ENCODE results near the gene PLEKHB2. TPM values are rescaled to one million over a fixed set of nuclear protein-coding genes. Genes with fewer than 3 reads are reported as not detected.

Gene PLEKHB2
- total RNA-seq, 1 donor from 2014 or later = 38.8 TPM

GRCh38 chr2:131125195-131125757, 20.1 kb downstream of the PLEKHB2 start:
- Mint-ChIP-seq H3K9me3 (ENCODE audit: low read depth) (no peaks in the 10 kb centered on the region), H3K4me1 (ENCODE audit: low read depth) (peaks cover 2% of the 10 kb centered on the region), H3K36me3 (ENCODE audit: insufficient read depth) (peaks cover 29% of the 10 kb centered on the region), H3K4me3 (ENCODE audit: low read depth) (no peak overlapping the region), H3K27me3 (no peaks in the 10 kb centered on the region), H3K27ac (peak overlapping the region; percentile 76)
- no peak for DNase-seq (ENCODE audit: low spot score, unreplicated experiment)
- no peak for TF ChIP-seq CTCF (IDR thresholded peaks at IDR 0.05; ENCODE audit: unreplicated experiment)

GRCh38 chr2:131126436-131126835, 21.3 kb downstream of the PLEKHB2 start:
- TF ChIP-seq CTCF (IDR thresholded peaks at IDR 0.05; ENCODE audit: unreplicated experiment) = no peak
- no peak for DNase-seq (ENCODE audit: low spot score, unreplicated experiment)
- Mint-ChIP-seq H3K27ac (no peak overlapping the region), H3K4me3 (ENCODE audit: low read depth) (no peak overlapping the region), H3K9me3 (ENCODE audit: low read depth) (no peaks in the 10 kb centered on the region), H3K4me1 (ENCODE audit: low read depth) (no peaks in the 10 kb centered on the region), H3K36me3 (ENCODE audit: insufficient read depth) (peaks cover 33% of the 10 kb centered on the region), H3K27me3 (no peaks in the 10 kb centered on the region)

- H3K9me3 Mint-ChIP-seq (ENCODE audit: low read depth) = no peaks in the 10 kb centered on the region
- no peak for DNase-seq (ENCODE audit: low spot score, unreplicated experiment)
- H3K4me3 Mint-ChIP-seq (ENCODE audit: low read depth) = no peak overlapping the region
- H3K4me1 Mint-ChIP-seq (ENCODE audit: low read depth) = no peaks in the 10 kb centered on the region
- no peak overlapping the region for H3K27ac Mint-ChIP-seq
- peaks cover 31% of the 10 kb centered on the region for H3K36me3 Mint-ChIP-seq (ENCODE audit: insufficient read depth)
- no peak for TF ChIP-seq CTCF (IDR thresholded peaks at IDR 0.05; ENCODE audit: unreplicated experiment)
- H3K27me3 Mint-ChIP-seq = no peaks in the 10 kb centered on the region
Observed at GRCh38 chr2:131127076-131127475, 21.9 kb downstream of the PLEKHB2 start.

- no peak for TF ChIP-seq CTCF (IDR thresholded peaks at IDR 0.05; ENCODE audit: unreplicated experiment)
- H3K27me3 Mint-ChIP-seq = no peaks in the 10 kb centered on the region
- H3K9me3 Mint-ChIP-seq (ENCODE audit: low read depth) = no peaks in the 10 kb centered on the region
- no peaks in the 10 kb centered on the region for H3K4me1 Mint-ChIP-seq (ENCODE audit: low read depth)
- no peak overlapping the region for H3K27ac Mint-ChIP-seq
- DNase-seq (ENCODE audit: low spot score, unreplicated experiment) = no peak
- H3K36me3 Mint-ChIP-seq (ENCODE audit: insufficient read depth) = peaks cover 33% of the 10 kb centered on the region
- H3K4me3 Mint-ChIP-seq (ENCODE audit: low read depth) = no peak overlapping the region
Observed at GRCh38 chr2:131127981-131128380, 22.8 kb downstream of the PLEKHB2 start.

GRCh38 chr2:131130298-131130596, 25.1 kb downstream of the PLEKHB2 start:
- H3K27ac Mint-ChIP-seq = no peak overlapping the region
- H3K4me3 Mint-ChIP-seq (ENCODE audit: low read depth) = no peak overlapping the region
- H3K27me3 Mint-ChIP-seq = no peaks in the 10 kb centered on the region
- no peak for TF ChIP-seq CTCF (IDR thresholded peaks at IDR 0.05; ENCODE audit: unreplicated experiment)
- H3K9me3 Mint-ChIP-seq (ENCODE audit: low read depth) = no peaks in the 10 kb centered on the region
- DNase-seq (ENCODE audit: low spot score, unreplicated experiment) = no peak
- peaks cover 35% of the 10 kb centered on the region for H3K36me3 Mint-ChIP-seq (ENCODE audit: insufficient read depth)
- no peaks in the 10 kb centered on the region for H3K4me1 Mint-ChIP-seq (ENCODE audit: low read depth)
